HCT116 (cell line): ENCODE results near the gene COPE. TPM values are rescaled to one million over a fixed set of nuclear protein-coding genes. Genes with fewer than 3 reads are reported as not detected.

Experiments
- ATAC-seq: fragments of 200-7000 bp; cut with Tn5 transposase; 2 replicates; pipeline ENCODE4 v1.9.1; 2020; ENCODE audit warnings: mild to moderate bottlenecking, moderate library complexity
- BruUV-seq: library from RNA; stranded (reverse); fragments of 400-500 nt; replicated peaks from 2 replicates; lab custom pipeline; 2021; lab: Mats Ljungman, UMichigan
- CTCF ChIA-PET: fragments of 300-600 bp; sonication (Branson Sonifier 250); formaldehyde crosslinking; loops from one replicate; lab custom pipeline; 2021; ENCODE audit warnings: antibody characterized with exemption; lab: Charles Lee
- POLR2A ChIA-PET: fragments of 300-600, 350-600 bp; sonication (Branson Sonifier 250); formaldehyde crosslinking; loops from one replicate; lab custom pipeline; 2021; ENCODE audit warnings: antibody characterized with exemption; lab: Charles Lee
- RAD21 ChIA-PET, 2 experiments: fragments of 300-600 bp; sonication (Branson Sonifier 250); formaldehyde crosslinking; loops; one replicate each; lab custom pipeline; 2023; ENCODE audit warnings: low total read pairs in 2 of 2; ENCODE audit not compliant: uncharacterized antibody in 2 of 2, unreplicated experiment in 2 of 2, low non-redundant PET in 1 of 2; lab: Charles Lee
- DNase-seq: peaks from one replicate; pipeline ENCODE4 v3.0.0-alpha.2; 2010; ENCODE audit warnings: low read depth, low spot score
- H2AFZ ChIP-seq: fragments of 200-600 bp; shearing (Covaris generic), sonication (generic); 2 replicates; pipeline ENCODE4 v1.6.1; 2017; ENCODE audit warnings: low read depth, mixed run types, mixed read lengths, antibody characterized with exemption, low read length; ENCODE audit not compliant: poor library complexity, severe bottlenecking
- H3K27ac ChIP-seq: 2 replicates; pipeline ENCODE4 v1.5.1; 2012; ENCODE audit warnings: low read depth, low read length
- H3K27me3 ChIP-seq: fragments of 200-600 bp; sonication (generic); 2 replicates; pipeline ENCODE4 v1.6.1; 2016; ENCODE audit warnings: mixed run types, low read length, mixed read lengths; ENCODE audit not compliant: insufficient read depth
- H3K36me3 ChIP-seq, 2 experiments: fragments of 200-500 bp in 1 of 2; fragments of 200-600 bp in 1 of 2; sonication (Bioruptor generic) in 1 of 2; sonication (generic) in 1 of 2; 2 replicates each; pipeline versions ENCODE4 v1.5.1 to v1.6.1; 2014 to 2016; ENCODE audit warnings: low read length in 2 of 2, inconsistent platforms in 1 of 2, mixed read lengths in 1 of 2, mixed run types in 1 of 2; ENCODE audit not compliant: insufficient read depth in 2 of 2, control insufficient read depth in 1 of 2
- H3K4me1 ChIP-seq, 2 experiments: fragments of 200-600 bp in 1 of 2; sonication (generic) in 1 of 2; 2 replicates each; pipeline versions ENCODE4 v1.5.1 to v1.6.1; 2012 to 2017; ENCODE audit warnings: low read length in 2 of 2, inconsistent platforms in 1 of 2, mild to moderate bottlenecking in 1 of 2, mixed read lengths in 1 of 2, mixed run types in 1 of 2, moderate library complexity in 1 of 2; ENCODE audit not compliant: insufficient read depth in 2 of 2, control insufficient read depth in 1 of 2
- H3K4me2 ChIP-seq: fragments of 200-600 bp; sonication (generic); 2 replicates; pipeline ENCODE4 v1.6.1; 2017; ENCODE audit warnings: mixed run types, low read length, mixed read lengths
- H3K4me3 ChIP-seq, 2 experiments: fragments of 200-600 bp in 1 of 2; sonication (generic) in 1 of 2; replicated peaks in 1 of 2; 2 replicates each; pipeline ENCODE4 v1.5.1; 2011 to 2016; ENCODE audit warnings: low read length in 2 of 2, control low read depth in 1 of 2, low read depth in 1 of 2, mild to moderate bottlenecking in 1 of 2, mixed read lengths in 1 of 2, mixed run types in 1 of 2
- H3K79me2 ChIP-seq: fragments of 200-600 bp; sonication (generic); 2 replicates; pipeline ENCODE4 v1.6.1; 2017; ENCODE audit warnings: mild to moderate bottlenecking, mixed run types, low read length, moderate library complexity, mixed read lengths; ENCODE audit not compliant: insufficient read depth
- H3K9ac ChIP-seq: fragments of 200-600 bp; sonication (generic); 2 replicates; pipeline ENCODE4 v1.6.1; 2016; ENCODE audit warnings: low read length, mixed read lengths
- H3K9me2 ChIP-seq: fragments of 200-600 bp; sonication (generic), shearing (Covaris generic); 2 replicates; pipeline ENCODE4 v1.6.1; 2017; ENCODE audit warnings: mixed run types, mild to moderate bottlenecking, moderate library complexity; ENCODE audit not compliant: insufficient read depth
- H3K9me3 ChIP-seq, 2 experiments: fragments of 200-500 bp in 1 of 2; fragments of 200-600 bp in 1 of 2; sonication (Bioruptor generic) in 1 of 2; sonication (generic) in 1 of 2; 2 replicates each; pipeline ENCODE4 v1.6.1; 2014 to 2017; ENCODE audit warnings: low read length in 2 of 2, mixed read lengths in 2 of 2, inconsistent platforms in 1 of 2, low read depth in 1 of 2, mild to moderate bottlenecking in 1 of 2, mixed run types in 1 of 2, moderate library complexity in 1 of 2; ENCODE audit not compliant: control insufficient read depth in 1 of 2, insufficient read depth in 1 of 2
- H4K20me1 ChIP-seq: fragments of 200-600 bp; sonication (generic), shearing (Covaris generic); 2 replicates; pipeline ENCODE4 v1.6.1; 2017; ENCODE audit warnings: mixed run types, mild to moderate bottlenecking, moderate library complexity; ENCODE audit not compliant: insufficient read depth
- ATF3 ChIP-seq: IDR thresholded peaks from 2 replicates; pipeline ENCODE4 v1.6.1; 2012
- CEBPB ChIP-seq: IDR thresholded peaks from 2 replicates; pipeline ENCODE4 v1.6.1; 2012; ENCODE audit warnings: low read depth
- CTCF ChIP-seq, 3 experiments: fragments of 200-600 bp in 1 of 3; sonication (generic) in 1 of 3; IDR thresholded peaks in 2 of 3; conservative IDR thresholded peaks in 1 of 3; 2 replicates each; pipeline ENCODE4 v1.5.1; 2012 to 2017; ENCODE audit warnings: low read depth in 2 of 3, low read length in 2 of 3, antibody characterized with exemption in 1 of 3, borderline replicate concordance in 1 of 3, control low read depth in 1 of 3, mild to moderate bottlenecking in 1 of 3, mixed read lengths in 1 of 3, mixed run types in 1 of 3, moderate library complexity in 1 of 3; ENCODE audit not compliant: insufficient read depth in 1 of 3
- EGR1 ChIP-seq: IDR thresholded peaks from 2 replicates; pipeline ENCODE4 v1.6.1; 2012; ENCODE audit warnings: low read depth
- EZH2 ChIP-seq: fragments of 200-600 bp; sonication (generic); IDR thresholded peaks from 2 replicates; pipeline ENCODE4 v1.6.1; 2017; ENCODE audit warnings: antibody characterized with exemption, mixed run types
- EZH2phosphoT487 ChIP-seq: fragments of 200-600 bp; IDR thresholded peaks from 2 replicates; pipeline ENCODE4 v1.6.1; 2018; ENCODE audit warnings: antibody characterized with exemption, borderline replicate concordance
- JUND ChIP-seq: IDR thresholded peaks from 2 replicates; pipeline ENCODE4 v1.6.1; 2012
- REST ChIP-seq: IDR thresholded peaks from 2 replicates; pipeline ENCODE4 v1.6.1; 2012; ENCODE audit warnings: low read depth
- SRF ChIP-seq: IDR thresholded peaks from 2 replicates; pipeline ENCODE4 v1.6.1; 2012; ENCODE audit warnings: low read depth
- TCF7L2 ChIP-seq: IDR thresholded peaks from 2 replicates; pipeline ENCODE4 v1.7.0; 2011; ENCODE audit warnings: borderline replicate concordance, inconsistent platforms; ENCODE audit not compliant: insufficient read depth, insufficient read length; ENCODE audit errors: extremely low read depth
- ZBTB33 ChIP-seq: IDR thresholded peaks from 2 replicates; pipeline ENCODE4 v1.6.1; 2011; ENCODE audit warnings: mild to moderate bottlenecking, low read length, moderate library complexity; ENCODE audit not compliant: insufficient replicate concordance; ENCODE audit errors: extremely low read depth
- ZFX ChIP-seq: fragments of 450-650 bp; IDR thresholded peaks from 2 replicates; pipeline ENCODE4 v1.6.1; 2017
- ZNF274 ChIP-seq: fragments of 200-500 bp; sonication (Bioruptor generic); IDR thresholded peaks from 2 replicates; pipeline ENCODE4 v1.6.1; 2014; ENCODE audit warnings: mild to moderate bottlenecking, low read depth, low read length, inconsistent platforms
- intact Hi-C: fragments of 100-400 bp; cut with micrococcal nuclease; formaldehyde crosslinking; loops from 2 replicates; pipeline ENCODE4 v1.10.0; 2022
- total RNA-seq: library from RNA; stranded (reverse); gene quantifications from one replicate; pipeline ENCODE4 v1.2.1, GENCODE V29; 2021; ENCODE audit not compliant: unreplicated experiment

COPE gene
- total RNA-seq, 1 experiment from 2014 or later, result 263 TPM

- no peak overlapping the region for H2AFZ ChIP-seq
- TF ChIP-seq CTCF (IDR thresholded peaks at IDR 0.05 in 2 of 3, conservative IDR thresholded peaks at IDR 0.05 in 1 of 3; ENCODE audit: borderline replicate concordance in 1 of 3, insufficient read depth in 1 of 3, low read depth in 2 of 3, low read length in 2 of 3) (no peak), EZH2phosphoT487 (no peak), SRF (no peak), EZH2 (no peak), CEBPB (no peak), JUND (no peak), EGR1 (no peak), ZFX (no peak), ZBTB33 (no peak), TCF7L2 (no peak), ZNF274 (no peak), REST (no peak), ATF3 (no peak)
- H3K4me1 ChIP-seq, result peaks cover 0 to 5% of the 10 kb centered on the region in 2 experiments; a peak in 1 of 4 replicates
- CTCF ChIA-PET, result no interaction called here
- H3K27me3 ChIP-seq, result no peaks in the 10 kb centered on the region
- H4K20me1 ChIP-seq, result no peaks in the 10 kb centered on the region
- no peaks in the 10 kb centered on the region for H3K79me2 ChIP-seq
- no peaks in the 10 kb centered on the region for H3K9me3 ChIP-seq
- RAD21 ChIA-PET, result no interaction called here
- no peak overlapping the region for H3K27ac ChIP-seq
- H3K36me3 ChIP-seq, result no peaks in the 10 kb centered on the region
- H3K9ac ChIP-seq, result no peak overlapping the region
- POLR2A ChIA-PET, result no interaction called here
- ATAC-seq, result no peak
- BruUV-seq, result no TSS peak
- intact Hi-C loops, result no loop called here
- H3K4me2 ChIP-seq, result no peak overlapping the region
- no peak for DNase-seq
- H3K4me3 ChIP-seq, result no peak overlapping the region
- no peaks in the 10 kb centered on the region for H3K9me2 ChIP-seq
Observed at GRCh38 chr19:18948976-18949356, 29.8 kb upstream of the COPE start.
